A673 (cell line): Measurements from ENCODE around the gene ATP6V0E1. TPM values are rescaled to one million over a fixed set of nuclear protein-coding genes. Genes with fewer than 3 reads are reported as not detected.

Experiments used
- BruUV-seq: library from RNA; stranded (reverse); fragments of 400-500 nt; replicated peaks from 2 replicates; lab custom pipeline; 2021; lab: Mats Ljungman, UMichigan
- CTCF ChIA-PET: fragments of 300-600 bp; sonication (Branson Sonifier 250); formaldehyde crosslinking; loops from one replicate; lab custom pipeline; 2022; ENCODE audit warnings: antibody characterized with exemption; lab: Charles Lee
- POLR2A ChIA-PET: fragments of 300-600 bp; sonication (Branson Sonifier 250); formaldehyde crosslinking; loops from one replicate; lab custom pipeline; 2022; ENCODE audit warnings: antibody characterized with exemption; ENCODE audit not compliant: low non-redundant PET; lab: Charles Lee
- DNase-seq: peaks from one replicate; pipeline ENCODE4 v3.0.0-alpha.2; 2015; ENCODE audit warnings: low spot score
- H3K27ac ChIP-seq: fragments of 200-600 bp; sonication (generic); 2 replicates; pipeline ENCODE4 v1.5.1; 2016; ENCODE audit warnings: mixed run types, low read depth, mild to moderate bottlenecking, mixed read lengths, antibody characterized with exemption, low read length; ENCODE audit not compliant: poor library complexity, severe bottlenecking
- H3K27me3 ChIP-seq: fragments of 200-600 bp; sonication (generic); replicated peaks from 2 replicates; pipeline ENCODE4 v1.6.1; 2017; ENCODE audit warnings: mixed run types, low read depth, mild to moderate bottlenecking, mixed read lengths, antibody characterized with exemption, low read length; ENCODE audit not compliant: insufficient read depth, poor library complexity
- H3K36me3 ChIP-seq: fragments of 200-600 bp; sonication (generic); 2 replicates; pipeline ENCODE4 v1.6.1; 2016; ENCODE audit warnings: mixed run types, mild to moderate bottlenecking, mixed read lengths, antibody characterized with exemption, low read length; ENCODE audit not compliant: insufficient read depth, poor library complexity, severe bottlenecking
- H3K4me1 ChIP-seq: fragments of 200-600 bp; sonication (generic); 2 replicates; pipeline ENCODE4 v1.6.1; 2017; ENCODE audit warnings: mixed run types, mild to moderate bottlenecking, mixed read lengths, antibody characterized with exemption, low read length; ENCODE audit not compliant: insufficient read depth, poor library complexity, severe bottlenecking
- H3K4me3 ChIP-seq: fragments of 200-600 bp; sonication (generic); 2 replicates; pipeline ENCODE4 v1.5.1; 2016; ENCODE audit warnings: low read depth, mixed run types, mild to moderate bottlenecking, mixed read lengths, low read length; ENCODE audit not compliant: poor library complexity, severe bottlenecking
- H3K9me3 ChIP-seq: fragments of 200-600 bp; sonication (generic); 2 replicates; pipeline ENCODE4 v1.6.1; 2016; ENCODE audit warnings: mixed run types, low read depth, mild to moderate bottlenecking, mixed read lengths, antibody characterized with exemption, low read length; ENCODE audit not compliant: poor library complexity, severe bottlenecking
- EZH2 ChIP-seq: fragments of 200-600 bp; sonication (generic); IDR thresholded peaks from 2 replicates; pipeline ENCODE4 v1.6.1; 2017; ENCODE audit warnings: borderline replicate concordance, low read depth, mild to moderate bottlenecking, mixed read lengths, antibody characterized with exemption, low read length; ENCODE audit not compliant: poor library complexity, severe bottlenecking
- intact Hi-C: fragments of 100-400 bp; cut with micrococcal nuclease; formaldehyde crosslinking; loops from one replicate; pipeline ENCODE4 v1.10.0; 2022; ENCODE audit not compliant: unreplicated experiment
- total RNA-seq: library from RNA; stranded (reverse); gene quantifications from 2 replicates; pipeline ENCODE4 v1.2.3, GENCODE V29; 2021
- TF ChIP-seq, protein P1 (sequence below): fragments of 300-800, 200-600 bp; sonication (generic); conservative IDR thresholded peaks from 2 replicates; pipeline ENCODE4 v1.5.1; 2017; ENCODE audit warnings: low read depth, mild to moderate bottlenecking, antibody characterized with exemption, low read length, moderate library complexity, mixed read lengths

Gene ATP6V0E1
- total RNA-seq, 1 experiment from 2014 or later = 148 TPM

DNA sequence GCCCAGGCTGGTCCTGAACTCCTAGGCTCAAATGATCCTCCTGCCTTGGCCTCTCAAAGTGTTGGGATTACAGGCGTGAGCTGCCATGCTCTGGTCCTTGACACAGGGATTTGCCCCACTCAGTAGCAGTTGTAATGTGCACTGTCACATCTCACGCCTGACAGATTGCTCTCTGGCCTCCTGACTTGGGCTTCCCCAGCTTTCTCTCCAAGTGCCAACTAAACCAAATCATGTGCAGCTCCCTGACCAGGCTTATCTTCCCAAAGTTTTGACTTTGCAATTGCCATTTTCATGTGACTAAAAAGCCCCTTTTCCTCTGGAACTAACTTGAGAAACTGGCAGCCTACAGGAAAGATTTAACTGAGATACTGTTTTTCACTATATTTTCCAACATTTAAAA is 13.7 kb upstream of the ATP6V0E1 start:
- no peaks in the 10 kb centered on the region for H3K4me1 ChIP-seq
- CTCF ChIA-PET = no interaction called here
- no TSS peak for BruUV-seq
- no peak for DNase-seq
- H3K9me3 ChIP-seq = no peaks in the 10 kb centered on the region
- intact Hi-C loops = no loop called here
- no peak for TF ChIP-seq EZH2
- TF ChIP-seq, protein P1, sequence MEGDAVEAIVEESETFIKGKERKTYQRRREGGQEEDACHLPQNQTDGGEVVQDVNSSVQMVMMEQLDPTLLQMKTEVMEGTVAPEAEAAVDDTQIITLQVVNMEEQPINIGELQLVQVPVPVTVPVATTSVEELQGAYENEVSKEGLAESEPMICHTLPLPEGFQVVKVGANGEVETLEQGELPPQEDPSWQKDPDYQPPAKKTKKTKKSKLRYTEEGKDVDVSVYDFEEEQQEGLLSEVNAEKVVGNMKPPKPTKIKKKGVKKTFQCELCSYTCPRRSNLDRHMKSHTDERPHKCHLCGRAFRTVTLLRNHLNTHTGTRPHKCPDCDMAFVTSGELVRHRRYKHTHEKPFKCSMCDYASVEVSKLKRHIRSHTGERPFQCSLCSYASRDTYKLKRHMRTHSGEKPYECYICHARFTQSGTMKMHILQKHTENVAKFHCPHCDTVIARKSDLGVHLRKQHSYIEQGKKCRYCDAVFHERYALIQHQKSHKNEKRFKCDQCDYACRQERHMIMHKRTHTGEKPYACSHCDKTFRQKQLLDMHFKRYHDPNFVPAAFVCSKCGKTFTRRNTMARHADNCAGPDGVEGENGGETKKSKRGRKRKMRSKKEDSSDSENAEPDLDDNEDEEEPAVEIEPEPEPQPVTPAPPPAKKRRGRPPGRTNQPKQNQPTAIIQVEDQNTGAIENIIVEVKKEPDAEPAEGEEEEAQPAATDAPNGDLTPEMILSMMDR = no peak
- no peak overlapping the region for H3K27ac ChIP-seq
- H3K4me3 ChIP-seq = no peak overlapping the region
- H3K36me3 ChIP-seq = peaks cover 3% of the 10 kb centered on the region
- POLR2A ChIA-PET = no interaction called here
- no peaks in the 10 kb centered on the region for H3K27me3 ChIP-seq

DNA sequence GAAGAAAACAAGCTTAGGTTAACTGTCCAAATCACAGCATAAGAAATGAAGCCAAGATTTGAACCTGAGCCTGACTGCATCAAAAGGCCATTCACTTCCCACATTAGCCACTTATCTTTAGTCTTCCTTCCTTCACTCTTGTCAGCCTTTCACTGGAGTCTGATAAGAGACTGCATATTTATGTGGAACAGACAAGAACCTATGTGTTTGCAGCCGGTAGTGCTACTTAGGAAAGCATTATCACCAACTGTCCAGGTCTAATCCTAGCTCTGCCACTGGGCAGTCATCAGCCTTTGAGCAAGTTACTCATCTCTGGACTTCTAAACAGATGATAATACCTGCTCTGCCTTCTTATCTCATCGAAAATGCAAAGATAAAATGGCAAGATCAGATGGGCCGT is 12.1 kb upstream of the ATP6V0E1 start:
- CTCF ChIA-PET = no interaction called here
- no peak for DNase-seq
- Histone ChIP-seq H3K9me3 (no peaks in the 10 kb centered on the region), H3K27me3 (no peaks in the 10 kb centered on the region), H3K27ac (no peak overlapping the region), H3K36me3 (peaks cover 3% of the 10 kb centered on the region), H3K4me1 (no peaks in the 10 kb centered on the region), H3K4me3 (no peak overlapping the region)
- POLR2A ChIA-PET = no interaction called here
- BruUV-seq = no TSS peak
- TF ChIP-seq, protein P1 = no peak
- TF ChIP-seq EZH2 = no peak
- intact Hi-C loops = no loop called here

DNA sequence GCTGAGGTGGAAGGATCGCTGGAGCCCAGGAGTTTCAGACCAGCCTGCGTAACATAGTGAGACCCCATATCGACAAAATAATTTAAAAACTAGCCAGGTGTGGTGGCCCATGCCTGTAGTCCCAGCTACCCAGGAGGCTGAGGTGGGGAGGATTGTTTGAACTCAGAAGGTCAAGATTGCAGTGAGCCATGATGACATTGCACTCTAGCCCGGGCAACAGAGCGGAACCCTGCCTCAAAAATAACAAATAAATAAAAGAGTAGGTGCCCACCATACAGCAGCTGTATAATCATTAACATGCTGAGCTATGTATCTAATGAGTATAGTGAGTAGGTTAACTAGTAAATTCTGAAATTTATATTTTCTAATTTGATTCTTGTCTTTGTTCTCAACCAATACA is 11.0 kb upstream of the ATP6V0E1 start:
- Histone ChIP-seq H3K27ac (no peak overlapping the region), H3K4me3 (no peak overlapping the region), H3K27me3 (no peaks in the 10 kb centered on the region), H3K36me3 (peaks cover 3% of the 10 kb centered on the region), H3K9me3 (no peaks in the 10 kb centered on the region), H3K4me1 (no peaks in the 10 kb centered on the region)
- POLR2A ChIA-PET = interaction anchor here (0.6 kb wide), 1 partner anchor 132 kb away, joined by 5 read pairs; no protein-coding TSS in a partner anchor
- no TSS peak for BruUV-seq
- no peak for TF ChIP-seq EZH2
- TF ChIP-seq, protein P1 = no peak
- intact Hi-C loops = no loop called here
- no peak for DNase-seq
- CTCF ChIA-PET = no interaction called here
